A549 (cell line): ENCODE results near the gene MITD1. TPM values are rescaled to one million over a fixed set of nuclear protein-coding genes. Genes with fewer than 3 reads are reported as not detected.

Source experiments
- ATAC-seq, 2 experiments: fragments of 200-7000 bp in 1 of 2; fragments of >200 bp in 1 of 2; cut with Nextera tagmentation in 1 of 2; cut with Tn5 transposase in 1 of 2; 3 replicates each; pipeline versions ENCODE4 v1.8.0 to v1.9.1; 2018 to 2020; ENCODE audit warnings: mild to moderate bottlenecking in 1 of 2, moderate library complexity in 1 of 2
- CTCF ChIA-PET: fragments of 300-600 bp; sonication (Branson Sonifier 250); formaldehyde crosslinking; extraction: SDS; loops from one replicate; lab custom pipeline; 2021; ENCODE audit warnings: antibody characterized with exemption, inconsistent platforms; lab: Yijun Ruan, JAX
- POLR2A ChIA-PET: fragments of 350-600 bp; formaldehyde crosslinking; extraction: SDS; loops from one replicate; lab custom pipeline; 2021; ENCODE audit warnings: antibody characterized with exemption, inconsistent platforms; lab: Yijun Ruan, JAX
- DNase-seq, 2 experiments: peaks; one replicate each; pipeline versions ENCODE4 v3.0.0 to v3.0.0-alpha.2; 2011 to 2016; ENCODE audit warnings: low read depth in 1 of 2, low spot score in 1 of 2
- FAIRE-seq: peaks from 2 replicates; lab custom pipeline; 2011; peaks lifted over from hg19 to GRCh38; lab: Jason Lieb, UNC
- H3K27ac ChIP-seq, 2 experiments: fragments of >200 bp; sonication (Bioruptor Twin); formaldehyde crosslinking; 3 replicates each; pipeline ENCODE4 v1.5.1; 2016 to 2017
- H3K4me1 ChIP-seq: fragments of >200 bp; sonication (Bioruptor Twin); formaldehyde crosslinking; 3 replicates; pipeline ENCODE4 v1.6.1; 2016
- H3K4me2 ChIP-seq: fragments of >200 bp; sonication (Bioruptor Twin); formaldehyde crosslinking; 3 replicates; pipeline ENCODE4 v1.6.1; 2016
- H3K4me3 ChIP-seq: fragments of >200 bp; sonication (Bioruptor Twin); formaldehyde crosslinking; 3 replicates; pipeline ENCODE4 v1.5.1; 2016
- H3K9me3 ChIP-seq: fragments of >200 bp; sonication (Bioruptor Twin); formaldehyde crosslinking; 3 replicates; pipeline ENCODE4 v1.6.1; 2016
- BCL3 ChIP-seq: fragments of >200 bp; sonication (Bioruptor Twin); formaldehyde crosslinking; IDR thresholded peaks from 3 replicates; pipeline ENCODE4 v1.6.1; 2016
- CBX2 ChIP-seq: fragments of 200-600 bp; sonication (generic); IDR thresholded peaks from 2 replicates; pipeline ENCODE4 v1.6.1; 2016; ENCODE audit warnings: low read depth, mild to moderate bottlenecking, borderline replicate concordance
- CEBPB ChIP-seq, 2 experiments: fragments of >200 bp in 1 of 2; sonication (Bioruptor Twin) in 1 of 2; formaldehyde crosslinking in 1 of 2; IDR thresholded peaks; 2 replicates each; pipeline ENCODE4 v1.6.1; 2012 to 2016
- CHD4 ChIP-seq: fragments of 200-600 bp; sonication (generic); IDR thresholded peaks from 2 replicates; pipeline ENCODE4 v1.6.1; 2016; ENCODE audit warnings: antibody characterized with exemption, mild to moderate bottlenecking, borderline replicate concordance
- ELK1 ChIP-seq: fragments of 150-350 bp; IDR thresholded peaks from 2 replicates; pipeline ENCODE4 v1.6.1; 2014; ENCODE audit warnings: low read depth, mild to moderate bottlenecking, low read length
- FOSB ChIP-seq: fragments of 250-450 bp; sonication (Bioruptor Pico); IDR thresholded peaks from 2 replicates; pipeline ENCODE4 v1.5.0; 2020; ENCODE audit warnings: mild to moderate bottlenecking, moderate library complexity
- FOSL2 ChIP-seq, 2 experiments: fragments of 450-650 bp in 1 of 2; fragments of >200 bp in 1 of 2; sonication (Bioruptor Twin) in 1 of 2; formaldehyde crosslinking; IDR thresholded peaks; 2 replicates each; pipeline versions ENCODE4 v1.5.0 to v1.6.1; 2016 to 2020; ENCODE audit warnings: mild to moderate bottlenecking in 1 of 2, moderate library complexity in 1 of 2
- FOXS1 ChIP-seq: fragments of 250-450 bp; sonication (Bioruptor Pico); IDR thresholded peaks from 2 replicates; pipeline ENCODE4 v1.5.0; 2020; ENCODE audit warnings: mild to moderate bottlenecking, moderate library complexity
- HEYL ChIP-seq: fragments of 250-450 bp; sonication (Bioruptor Pico); IDR thresholded peaks from 2 replicates; pipeline ENCODE4 v1.8.0; 2021; ENCODE audit warnings: mild to moderate bottlenecking, moderate library complexity
- HOXA7 ChIP-seq: fragments of 250-450 bp; sonication (Bioruptor Pico); IDR thresholded peaks from 2 replicates; pipeline ENCODE4 v1.5.0; 2020; ENCODE audit warnings: mild to moderate bottlenecking, moderate library complexity
- KDM1A ChIP-seq: fragments of 200-600 bp; sonication (generic); IDR thresholded peaks from 2 replicates; pipeline ENCODE4 v1.6.1; 2016; ENCODE audit warnings: low read depth, mild to moderate bottlenecking
- KDM5A ChIP-seq: fragments of 200-600 bp; sonication (generic); IDR thresholded peaks from 2 replicates; pipeline ENCODE4 v1.6.1; 2016; ENCODE audit warnings: antibody characterized with exemption, mild to moderate bottlenecking
- MAX ChIP-seq: IDR thresholded peaks from 2 replicates; pipeline ENCODE4 v1.6.1; 2012
- POLR2A ChIP-seq: IDR thresholded peaks from 2 replicates; pipeline ENCODE4 v1.6.1; 2012; ENCODE audit warnings: mild to moderate bottlenecking, low read length
- RARB ChIP-seq: fragments of 250-450 bp; sonication (Bioruptor Pico); IDR thresholded peaks from 2 replicates; pipeline ENCODE4 v1.8.0; 2021; ENCODE audit warnings: mild to moderate bottlenecking, moderate library complexity
- SMC3 ChIP-seq: fragments of >200 bp; sonication (Bioruptor Twin); formaldehyde crosslinking; IDR thresholded peaks from 3 replicates; pipeline ENCODE4 v1.6.1; 2018; ENCODE audit warnings: inconsistent platforms
- TFCP2L1 ChIP-seq: fragments of 250-450 bp; sonication (Bioruptor Pico); IDR thresholded peaks from 2 replicates; pipeline ENCODE4 v1.5.0; 2021; ENCODE audit warnings: mild to moderate bottlenecking
- WGBS: methylation state at CpG from one replicate; pipeline ENCODE4 v1.1.6; 2017; ENCODE audit errors: missing lambda C conversion rate; 5-methylcytosine and 5-hydroxymethylcytosine counted together
- polyA plus RNA-seq, 4 experiments: library from polyadenylated mRNA; depleted of rRNA in 3 of 4; stranded (reverse); fragments of >200 nt; fragmentation: RNase III in 1 of 4; extraction: RNeasy Plus Mini Kit Qiagen cat#74134 plus additional on column Dnase treatment in 1 of 4; gene quantifications; 2 replicates in 3 of 4; 3 replicates in 1 of 4; pipeline ENCODE4 v1.2.3, GENCODE V29; 2011 to 2017
- TF ChIP-seq, protein P1 (sequence below): fragments of >200 bp; sonication (Bioruptor Twin); formaldehyde crosslinking; IDR thresholded peaks from 2 replicates; pipeline ENCODE4 v1.6.1; 2016
- TF ChIP-seq, protein P2 (sequence below): IDR thresholded peaks from 2 replicates; pipeline ENCODE4 v1.6.1; 2012

MITD1 gene
- polyA plus RNA-seq, 2 of the 4 experiments (the other 2 are of a cell fraction): 33.7 to 37.1 TPM

DNA sequence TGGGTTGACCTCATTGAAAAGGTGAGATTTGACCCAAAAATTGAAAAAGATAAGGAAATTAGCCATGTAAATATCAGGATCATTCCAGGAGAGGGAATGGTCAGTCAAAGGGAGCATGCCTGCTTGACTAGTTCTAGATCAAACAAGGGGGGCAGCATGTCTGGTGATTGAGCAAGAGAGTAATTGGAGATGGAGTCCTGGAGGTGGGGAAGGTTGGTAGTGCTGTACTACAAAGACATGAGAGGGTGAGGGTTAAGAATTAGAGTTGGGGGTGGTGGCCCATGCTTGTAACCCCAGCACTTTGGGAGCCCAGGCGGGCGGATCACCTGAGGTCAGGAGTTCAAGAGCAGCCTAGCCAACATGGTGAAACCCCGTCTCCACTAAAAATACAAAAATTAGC lies 2.2 kb upstream of the MITD1 start:
- ChIA-PET POLR2A (no interaction called here), CTCF (no interaction called here)
- Histone ChIP-seq H3K4me2 (peak overlapping the region; percentile 86), H3K9me3 (no peaks in the 10 kb centered on the region), H3K4me1 (peaks cover 26% of the 10 kb centered on the region), H3K4me3 (no peak overlapping the region), H3K27ac (no peak overlapping the region)
- FAIRE-seq: no peak
- TF ChIP-seq KDM5A (no peak), RARB (no peak), BCL3 (no peak), CEBPB (IDR thresholded peaks at IDR 0.05) (no peak), CHD4 (no peak), POLR2A (no peak), KDM1A (no peak)
- 94% methylated on average over 3 of the region's 3 CpGs for WGBS
- no peak for DNase-seq
- no peak for ATAC-seq

- Histone ChIP-seq H3K4me2 (peak overlapping the region; percentile 86), H3K4me1 (peaks cover 26% of the 10 kb centered on the region), H3K9me3 (no peaks in the 10 kb centered on the region), H3K27ac (peak overlapping the region; percentile 80 to 91), H3K4me3 (peak overlapping the region; percentile 94)
- WGBS: 4% methylated on average over 4 of the region's 4 CpGs
- DNase-seq: peak in 1 of 2 experiments; percentile 9
- FAIRE-seq: no peak
- peak in 1 of 2 experiments; percentile 26; a peak in 1 of 6 replicates for ATAC-seq
- POLR2A ChIA-PET: interaction anchor here (0.7 to 2.9 kb wide), 4 partner anchors 26 to 1561 kb away, joined by 3 to 19 read pairs (median 6); partner anchors contain the start of genes EIF5B, LIPT1, TSGA10 and TXNDC9
- no peak for TF ChIP-seq TFCP2L1 (CRISPR knock-in tag)
- TF ChIP-seq, protein P1, sequence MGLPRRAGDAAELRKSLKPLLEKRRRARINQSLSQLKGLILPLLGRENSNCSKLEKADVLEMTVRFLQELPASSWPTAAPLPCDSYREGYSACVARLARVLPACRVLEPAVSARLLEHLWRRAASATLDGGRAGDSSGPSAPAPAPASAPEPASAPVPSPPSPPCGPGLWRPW: no peak
- TF ChIP-seq, all 56 proteins: peak for 0
- CTCF ChIA-PET: no interaction called here
Observed at GRCh38 chr2:99181624-99182000, 754 bp upstream of the MITD1 start.

- no peak overlapping the region for H3K4me3 ChIP-seq
- FAIRE-seq (no peak), ATAC-seq (no peak), DNase-seq (no peak)
- ChIA-PET CTCF (interaction anchor here (1.6 kb wide), 1 partner anchor 13 kb away, joined by 6 read pairs; no protein-coding TSS in a partner anchor), POLR2A (no interaction called here)
- H3K4me2 ChIP-seq: no peak overlapping the region
- no peaks in the 10 kb centered on the region for H3K9me3 ChIP-seq
- H3K4me1 ChIP-seq: no peaks in the 10 kb centered on the region
- no peak overlapping the region for H3K27ac ChIP-seq
- 94% methylated on average over 8 of the region's 8 CpGs for WGBS
- TF ChIP-seq CBX2 (no peak), FOXS1 (CRISPR knock-in tag) (no peak), HOXA7 (CRISPR knock-in tag) (no peak), CEBPB (IDR thresholded peaks at IDR 0.05) (no peak), FOSL2 (IDR thresholded peaks at IDR 0.05) (no peak), FOSL2 (CRISPR knock-in tag; IDR thresholded peaks at IDR 0.05) (no peak), KDM5A (no peak), MAX (no peak), SMC3 (no peak), ELK1 (no peak), HEYL (CRISPR knock-in tag) (no peak), FOSB (no peak)
- TF ChIP-seq, protein P2, sequence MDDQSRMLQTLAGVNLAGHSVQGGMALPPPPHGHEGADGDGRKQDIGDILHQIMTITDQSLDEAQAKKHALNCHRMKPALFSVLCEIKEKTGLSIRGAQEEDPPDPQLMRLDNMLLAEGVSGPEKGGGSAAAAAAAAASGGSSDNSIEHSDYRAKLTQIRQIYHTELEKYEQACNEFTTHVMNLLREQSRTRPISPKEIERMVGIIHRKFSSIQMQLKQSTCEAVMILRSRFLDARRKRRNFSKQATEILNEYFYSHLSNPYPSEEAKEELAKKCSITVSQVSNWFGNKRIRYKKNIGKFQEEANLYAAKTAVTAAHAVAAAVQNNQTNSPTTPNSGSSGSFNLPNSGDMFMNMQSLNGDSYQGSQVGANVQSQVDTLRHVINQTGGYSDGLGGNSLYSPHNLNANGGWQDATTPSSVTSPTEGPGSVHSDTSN: no peak
Observed at GRCh38 chr2:99171377-99172140, 9.3 kb downstream of the MITD1 start.
